A549 (cell line): ENCODE data around the gene ESR2. TPM values are rescaled to one million over a fixed set of nuclear protein-coding genes. Genes with fewer than 3 reads are reported as not detected.

ENCODE experiments used
- ATAC-seq, 2 experiments: fragments of 200-7000 bp in 1 of 2; fragments of >200 bp in 1 of 2; cut with Nextera tagmentation in 1 of 2; cut with Tn5 transposase in 1 of 2; 3 replicates each; pipeline versions ENCODE4 v1.8.0 to v1.9.1; 2018 to 2020; ENCODE audit warnings: mild to moderate bottlenecking in 1 of 2, moderate library complexity in 1 of 2
- CTCF ChIA-PET: fragments of 300-600 bp; sonication (Branson Sonifier 250); formaldehyde crosslinking; extraction: SDS; loops from one replicate; lab custom pipeline; 2021; ENCODE audit warnings: antibody characterized with exemption, inconsistent platforms; lab: Yijun Ruan, JAX
- POLR2A ChIA-PET: fragments of 350-600 bp; formaldehyde crosslinking; extraction: SDS; loops from one replicate; lab custom pipeline; 2021; ENCODE audit warnings: antibody characterized with exemption, inconsistent platforms; lab: Yijun Ruan, JAX
- DNase-seq, 2 experiments: peaks; one replicate each; pipeline versions ENCODE4 v3.0.0 to v3.0.0-alpha.2; 2011 to 2016; ENCODE audit warnings: low read depth in 1 of 2, low spot score in 1 of 2
- FAIRE-seq: peaks from 2 replicates; lab custom pipeline; 2011; peaks lifted over from hg19 to GRCh38; lab: Jason Lieb, UNC
- H3K27ac ChIP-seq, 2 experiments: fragments of >200 bp; sonication (Bioruptor Twin); formaldehyde crosslinking; 3 replicates each; pipeline ENCODE4 v1.5.1; 2016 to 2017
- H3K4me1 ChIP-seq: fragments of >200 bp; sonication (Bioruptor Twin); formaldehyde crosslinking; 3 replicates; pipeline ENCODE4 v1.6.1; 2016
- H3K4me2 ChIP-seq: fragments of >200 bp; sonication (Bioruptor Twin); formaldehyde crosslinking; 3 replicates; pipeline ENCODE4 v1.6.1; 2016
- H3K4me3 ChIP-seq: fragments of >200 bp; sonication (Bioruptor Twin); formaldehyde crosslinking; 3 replicates; pipeline ENCODE4 v1.5.1; 2016
- H3K9me3 ChIP-seq: fragments of >200 bp; sonication (Bioruptor Twin); formaldehyde crosslinking; 3 replicates; pipeline ENCODE4 v1.6.1; 2016
- GATA3 ChIP-seq: IDR thresholded peaks from 2 replicates; pipeline ENCODE4 v1.6.1; 2012; ENCODE audit warnings: borderline replicate concordance
- HDAC2 ChIP-seq: fragments of 200-600 bp; sonication (generic); IDR thresholded peaks from 2 replicates; pipeline ENCODE4 v1.6.1; 2016
- HEYL ChIP-seq: fragments of 250-450 bp; sonication (Bioruptor Pico); IDR thresholded peaks from 2 replicates; pipeline ENCODE4 v1.8.0; 2021; ENCODE audit warnings: mild to moderate bottlenecking, moderate library complexity
- HOXA7 ChIP-seq: fragments of 250-450 bp; sonication (Bioruptor Pico); IDR thresholded peaks from 2 replicates; pipeline ENCODE4 v1.5.0; 2020; ENCODE audit warnings: mild to moderate bottlenecking, moderate library complexity
- HOXB5 ChIP-seq: fragments of 250-450 bp; sonication (Bioruptor Pico); IDR thresholded peaks from 2 replicates; pipeline ENCODE4 v1.5.0; 2020; ENCODE audit warnings: mild to moderate bottlenecking, moderate library complexity
- JUN ChIP-seq, 2 experiments: fragments of >200 bp; sonication (Bioruptor Twin); formaldehyde crosslinking; IDR thresholded peaks; 2 replicates in 1 of 2; 3 replicates in 1 of 2; pipeline ENCODE4 v1.6.1; 2016 to 2017
- KDM5A ChIP-seq: fragments of 200-600 bp; sonication (generic); IDR thresholded peaks from 2 replicates; pipeline ENCODE4 v1.6.1; 2016; ENCODE audit warnings: antibody characterized with exemption, mild to moderate bottlenecking
- MAFK ChIP-seq: fragments of 450-650 bp; IDR thresholded peaks from 2 replicates; pipeline ENCODE4 v1.6.1; 2014; ENCODE audit not compliant: partially characterized antibody
- MYC ChIP-seq: IDR thresholded peaks from 2 replicates; pipeline ENCODE4 v1.6.1; 2012; ENCODE audit warnings: mild to moderate bottlenecking, inconsistent platforms, low read length, improper control_type of control experiment, borderline replicate concordance
- NPAS2 ChIP-seq: fragments of 250-450 bp; sonication (Bioruptor Pico); IDR thresholded peaks from 2 replicates; pipeline ENCODE4 v1.8.0; 2022; ENCODE audit warnings: mild to moderate bottlenecking, moderate library complexity, borderline replicate concordance
- POLR2A ChIP-seq: IDR thresholded peaks from 2 replicates; pipeline ENCODE4 v1.6.1; 2012; ENCODE audit warnings: mild to moderate bottlenecking, low read length
- RNF2 ChIP-seq: fragments of 200-600 bp; sonication (generic); IDR thresholded peaks from 2 replicates; pipeline ENCODE4 v1.6.1; 2016; ENCODE audit warnings: low read depth, mild to moderate bottlenecking, antibody characterized with exemption, moderate library complexity, borderline replicate concordance
- TFCP2L1 ChIP-seq: fragments of 250-450 bp; sonication (Bioruptor Pico); IDR thresholded peaks from 2 replicates; pipeline ENCODE4 v1.5.0; 2021; ENCODE audit warnings: mild to moderate bottlenecking
- TP53 ChIP-seq: fragments of 250-450 bp; sonication (Bioruptor Pico); IDR thresholded peaks from 2 replicates; pipeline ENCODE4 v1.5.0; 2021; ENCODE audit warnings: mild to moderate bottlenecking, moderate library complexity
- WGBS: methylation state at CpG from one replicate; pipeline ENCODE4 v1.1.6; 2017; ENCODE audit errors: missing lambda C conversion rate; 5-methylcytosine and 5-hydroxymethylcytosine counted together
- polyA plus RNA-seq, 4 experiments: library from polyadenylated mRNA; depleted of rRNA in 3 of 4; stranded (reverse); fragments of >200 nt; fragmentation: RNase III in 1 of 4; extraction: RNeasy Plus Mini Kit Qiagen cat#74134 plus additional on column Dnase treatment in 1 of 4; gene quantifications; 2 replicates in 3 of 4; 3 replicates in 1 of 4; pipeline ENCODE4 v1.2.3, GENCODE V29; 2011 to 2017
- TF ChIP-seq, protein P1 (sequence below): fragments of 150-350 bp; IDR thresholded peaks from 2 replicates; pipeline ENCODE4 v1.6.1; 2014; ENCODE audit warnings: low read depth, mild to moderate bottlenecking, low read length
- TF ChIP-seq, protein P2 (sequence below): IDR thresholded peaks from 2 replicates; pipeline ENCODE4 v1.6.1; 2012
- TF ChIP-seq, protein P3 (sequence below): IDR thresholded peaks from 2 replicates; pipeline ENCODE4 v1.6.1; 2012
- TF ChIP-seq, protein P4 (sequence below): fragments of >200 bp; sonication (Bioruptor Twin); formaldehyde crosslinking; IDR thresholded peaks from 3 replicates; pipeline ENCODE4 v1.5.1; 2016
- TF ChIP-seq, protein P5 (sequence below): fragments of 250-450 bp; sonication (Bioruptor Pico); IDR thresholded peaks from 2 replicates; pipeline ENCODE4 v1.5.0; 2021; ENCODE audit warnings: mild to moderate bottlenecking, moderate library complexity, borderline replicate concordance
- TF ChIP-seq, protein P6 (sequence below): fragments of 200-600 bp; sonication (generic); IDR thresholded peaks from 2 replicates; pipeline ENCODE4 v1.6.1; 2016; ENCODE audit warnings: antibody characterized with exemption, mild to moderate bottlenecking, moderate library complexity

ESR2 gene
- polyA plus RNA-seq, 2 of the 4 experiments (the other 2 are of a cell fraction) = 0.05 to 0.06 TPM

- TF ChIP-seq NPAS2 (CRISPR knock-in tag) (no peak), MAFK (no peak), HOXA7 (CRISPR knock-in tag) (no peak)
- TF ChIP-seq, protein P1, sequence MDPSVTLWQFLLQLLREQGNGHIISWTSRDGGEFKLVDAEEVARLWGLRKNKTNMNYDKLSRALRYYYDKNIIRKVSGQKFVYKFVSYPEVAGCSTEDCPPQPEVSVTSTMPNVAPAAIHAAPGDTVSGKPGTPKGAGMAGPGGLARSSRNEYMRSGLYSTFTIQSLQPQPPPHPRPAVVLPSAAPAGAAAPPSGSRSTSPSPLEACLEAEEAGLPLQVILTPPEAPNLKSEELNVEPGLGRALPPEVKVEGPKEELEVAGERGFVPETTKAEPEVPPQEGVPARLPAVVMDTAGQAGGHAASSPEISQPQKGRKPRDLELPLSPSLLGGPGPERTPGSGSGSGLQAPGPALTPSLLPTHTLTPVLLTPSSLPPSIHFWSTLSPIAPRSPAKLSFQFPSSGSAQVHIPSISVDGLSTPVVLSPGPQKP = no peak
- TF ChIP-seq, protein P2, sequence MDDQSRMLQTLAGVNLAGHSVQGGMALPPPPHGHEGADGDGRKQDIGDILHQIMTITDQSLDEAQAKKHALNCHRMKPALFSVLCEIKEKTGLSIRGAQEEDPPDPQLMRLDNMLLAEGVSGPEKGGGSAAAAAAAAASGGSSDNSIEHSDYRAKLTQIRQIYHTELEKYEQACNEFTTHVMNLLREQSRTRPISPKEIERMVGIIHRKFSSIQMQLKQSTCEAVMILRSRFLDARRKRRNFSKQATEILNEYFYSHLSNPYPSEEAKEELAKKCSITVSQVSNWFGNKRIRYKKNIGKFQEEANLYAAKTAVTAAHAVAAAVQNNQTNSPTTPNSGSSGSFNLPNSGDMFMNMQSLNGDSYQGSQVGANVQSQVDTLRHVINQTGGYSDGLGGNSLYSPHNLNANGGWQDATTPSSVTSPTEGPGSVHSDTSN = no peak
- TF ChIP-seq, protein P3, sequence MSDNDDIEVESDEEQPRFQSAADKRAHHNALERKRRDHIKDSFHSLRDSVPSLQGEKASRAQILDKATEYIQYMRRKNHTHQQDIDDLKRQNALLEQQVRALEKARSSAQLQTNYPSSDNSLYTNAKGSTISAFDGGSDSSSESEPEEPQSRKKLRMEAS = no peak
These were observed 92.1 kb downstream of the ESR2 start (continued) for GRCh38 chr14:64201921-64202545.

- H3K9me3 ChIP-seq = no peaks in the 10 kb centered on the region
- H3K4me1 ChIP-seq = no peaks in the 10 kb centered on the region
- TF ChIP-seq MYC (no peak), HDAC2 (no peak), RNF2 (no peak), GATA3 (no peak), JUN (IDR thresholded peaks at IDR 0.05) (no peak), POLR2A (no peak), KDM5A (no peak), HEYL (no peak), HOXB5 (no peak), TFCP2L1 (CRISPR knock-in tag) (no peak), TP53 (CRISPR knock-in tag) (no peak)
- TF ChIP-seq, protein P4, sequence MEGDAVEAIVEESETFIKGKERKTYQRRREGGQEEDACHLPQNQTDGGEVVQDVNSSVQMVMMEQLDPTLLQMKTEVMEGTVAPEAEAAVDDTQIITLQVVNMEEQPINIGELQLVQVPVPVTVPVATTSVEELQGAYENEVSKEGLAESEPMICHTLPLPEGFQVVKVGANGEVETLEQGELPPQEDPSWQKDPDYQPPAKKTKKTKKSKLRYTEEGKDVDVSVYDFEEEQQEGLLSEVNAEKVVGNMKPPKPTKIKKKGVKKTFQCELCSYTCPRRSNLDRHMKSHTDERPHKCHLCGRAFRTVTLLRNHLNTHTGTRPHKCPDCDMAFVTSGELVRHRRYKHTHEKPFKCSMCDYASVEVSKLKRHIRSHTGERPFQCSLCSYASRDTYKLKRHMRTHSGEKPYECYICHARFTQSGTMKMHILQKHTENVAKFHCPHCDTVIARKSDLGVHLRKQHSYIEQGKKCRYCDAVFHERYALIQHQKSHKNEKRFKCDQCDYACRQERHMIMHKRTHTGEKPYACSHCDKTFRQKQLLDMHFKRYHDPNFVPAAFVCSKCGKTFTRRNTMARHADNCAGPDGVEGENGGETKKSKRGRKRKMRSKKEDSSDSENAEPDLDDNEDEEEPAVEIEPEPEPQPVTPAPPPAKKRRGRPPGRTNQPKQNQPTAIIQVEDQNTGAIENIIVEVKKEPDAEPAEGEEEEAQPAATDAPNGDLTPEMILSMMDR = no peak
- TF ChIP-seq, protein P5, sequence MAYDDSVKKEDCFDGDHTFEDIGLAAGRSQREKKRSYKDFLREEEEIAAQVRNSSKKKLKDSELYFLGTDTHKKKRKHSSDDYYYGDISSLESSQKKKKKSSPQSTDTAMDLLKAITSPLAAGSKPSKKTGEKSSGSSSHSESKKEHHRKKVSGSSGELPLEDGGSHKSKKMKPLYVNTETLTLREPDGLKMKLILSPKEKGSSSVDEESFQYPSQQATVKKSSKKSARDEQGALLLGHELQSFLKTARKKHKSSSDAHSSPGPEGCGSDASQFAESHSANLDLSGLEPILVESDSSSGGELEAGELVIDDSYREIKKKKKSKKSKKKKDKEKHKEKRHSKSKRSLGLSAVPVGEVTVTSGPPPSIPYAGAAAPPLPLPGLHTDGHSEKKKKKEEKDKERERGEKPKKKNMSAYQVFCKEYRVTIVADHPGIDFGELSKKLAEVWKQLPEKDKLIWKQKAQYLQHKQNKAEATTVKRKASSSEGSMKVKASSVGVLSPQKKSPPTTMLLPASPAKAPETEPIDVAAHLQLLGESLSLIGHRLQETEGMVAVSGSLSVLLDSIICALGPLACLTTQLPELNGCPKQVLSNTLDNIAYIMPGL (CRISPR knock-in tag) = no peak
- TF ChIP-seq, protein P6, sequence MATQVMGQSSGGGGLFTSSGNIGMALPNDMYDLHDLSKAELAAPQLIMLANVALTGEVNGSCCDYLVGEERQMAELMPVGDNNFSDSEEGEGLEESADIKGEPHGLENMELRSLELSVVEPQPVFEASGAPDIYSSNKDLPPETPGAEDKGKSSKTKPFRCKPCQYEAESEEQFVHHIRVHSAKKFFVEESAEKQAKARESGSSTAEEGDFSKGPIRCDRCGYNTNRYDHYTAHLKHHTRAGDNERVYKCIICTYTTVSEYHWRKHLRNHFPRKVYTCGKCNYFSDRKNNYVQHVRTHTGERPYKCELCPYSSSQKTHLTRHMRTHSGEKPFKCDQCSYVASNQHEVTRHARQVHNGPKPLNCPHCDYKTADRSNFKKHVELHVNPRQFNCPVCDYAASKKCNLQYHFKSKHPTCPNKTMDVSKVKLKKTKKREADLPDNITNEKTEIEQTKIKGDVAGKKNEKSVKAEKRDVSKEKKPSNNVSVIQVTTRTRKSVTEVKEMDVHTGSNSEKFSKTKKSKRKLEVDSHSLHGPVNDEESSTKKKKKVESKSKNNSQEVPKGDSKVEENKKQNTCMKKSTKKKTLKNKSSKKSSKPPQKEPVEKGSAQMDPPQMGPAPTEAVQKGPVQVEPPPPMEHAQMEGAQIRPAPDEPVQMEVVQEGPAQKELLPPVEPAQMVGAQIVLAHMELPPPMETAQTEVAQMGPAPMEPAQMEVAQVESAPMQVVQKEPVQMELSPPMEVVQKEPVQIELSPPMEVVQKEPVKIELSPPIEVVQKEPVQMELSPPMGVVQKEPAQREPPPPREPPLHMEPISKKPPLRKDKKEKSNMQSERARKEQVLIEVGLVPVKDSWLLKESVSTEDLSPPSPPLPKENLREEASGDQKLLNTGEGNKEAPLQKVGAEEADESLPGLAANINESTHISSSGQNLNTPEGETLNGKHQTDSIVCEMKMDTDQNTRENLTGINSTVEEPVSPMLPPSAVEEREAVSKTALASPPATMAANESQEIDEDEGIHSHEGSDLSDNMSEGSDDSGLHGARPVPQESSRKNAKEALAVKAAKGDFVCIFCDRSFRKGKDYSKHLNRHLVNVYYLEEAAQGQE = no peak
- CTCF ChIA-PET = interaction anchor here (1.1 kb wide), 1 partner anchor 32 kb away, joined by 4 read pairs; no protein-coding TSS in a partner anchor
- 74% methylated on average over 6 of the region's 7 CpGs for WGBS
- no peak overlapping the region for H3K4me2 ChIP-seq
- no peak for DNase-seq
- no peak overlapping the region for H3K27ac ChIP-seq
- H3K4me3 ChIP-seq = no peak overlapping the region
- no peak for ATAC-seq
- POLR2A ChIA-PET = no interaction called here
- FAIRE-seq = no peak
These were observed 92.9 kb downstream of the ESR2 start for GRCh38 chr14:64201296-64201695.
